HG03354 (cell line): ENCODE data around the gene TTC39C.
"Not testable (repeated sequence)": the region's sequence is repeated elsewhere in the genome, so short reads cannot be mapped to it uniquely, and the experiment has no call there.

ENCODE experiments used
- ATAC-seq: cut with Tn5 transposase; IDR thresholded peaks from one replicate; pipeline ENCODE4 v1.9.1; 2021; ENCODE audit warnings: mild to moderate bottlenecking; ENCODE audit not compliant: unreplicated experiment, poor library complexity, severe bottlenecking

The TTC39C gene

DNA sequence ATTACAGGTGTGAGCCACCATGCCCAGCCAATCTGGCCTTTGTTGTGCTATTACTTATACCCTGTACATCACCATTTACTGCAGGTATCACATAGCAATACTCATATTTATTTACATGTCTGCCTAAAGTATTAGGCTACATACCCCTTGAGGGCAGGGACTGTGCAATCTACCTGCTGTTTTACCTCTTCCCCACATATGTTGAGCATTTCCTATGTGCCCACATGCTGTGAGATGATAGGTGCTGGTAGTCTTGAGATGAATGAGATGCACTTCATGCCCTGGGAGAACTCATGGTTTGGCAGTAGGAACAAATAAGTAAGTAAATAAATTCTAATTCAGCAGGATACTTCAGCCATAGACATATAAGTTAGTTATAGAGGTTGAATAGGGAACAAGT lies 59.2 kb downstream of the TTC39C start:
- ATAC-seq, result no peak

GRCh38 chr18:24074757-24075156 lies 60.2 kb downstream of the TTC39C start:
- ATAC-seq, result not testable (repeated sequence)

- ATAC-seq, result peak; percentile 62
These were observed 61.4 kb downstream of the TTC39C start for GRCh38 chr18:24075767-24076597.

DNA sequence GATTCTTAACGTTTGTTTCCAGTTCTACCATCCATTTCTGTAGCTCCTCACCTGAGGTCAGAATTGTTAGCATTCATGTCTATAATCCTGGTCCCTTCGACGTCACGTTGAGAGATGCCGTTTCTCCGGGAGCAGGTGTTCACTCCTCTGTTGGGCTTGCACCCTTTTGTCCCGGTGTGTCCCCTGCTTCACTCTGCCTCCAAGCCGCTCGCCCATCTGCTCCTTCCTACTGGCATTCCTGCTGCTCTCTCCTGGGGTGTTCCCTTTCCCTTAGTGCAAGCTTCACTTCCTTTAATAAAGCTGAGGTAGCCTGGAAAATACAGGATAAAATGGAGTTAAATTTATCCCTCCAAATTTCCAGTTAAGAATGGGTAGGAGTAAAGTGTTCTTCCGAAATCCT lies 62.4 kb downstream of the TTC39C start:
- no peak for ATAC-seq

- ATAC-seq, result no peak
These were observed 63.8 kb downstream of the TTC39C start for GRCh38 chr18:24078391-24078790.

DNA sequence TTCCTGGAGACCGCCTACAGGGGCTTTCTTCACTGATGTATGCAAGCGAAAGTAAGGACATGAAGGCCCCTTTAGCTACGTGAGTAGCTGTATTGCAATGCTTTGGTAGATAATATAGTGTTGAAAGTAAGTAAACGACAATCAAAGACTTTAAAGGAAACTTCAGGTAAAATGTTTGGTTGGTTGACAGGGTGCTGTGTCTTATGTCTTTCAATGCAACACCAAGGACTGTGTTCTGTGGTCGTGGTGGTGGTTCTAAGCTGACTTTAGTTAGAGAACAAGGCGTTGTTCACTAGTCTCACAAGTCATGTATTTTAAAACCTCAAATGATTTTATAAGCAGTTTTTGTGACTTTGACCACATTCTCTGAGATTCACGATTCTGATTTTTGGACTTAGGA lies 66.3 kb downstream of the TTC39C start:
- ATAC-seq, result no peak

DNA sequence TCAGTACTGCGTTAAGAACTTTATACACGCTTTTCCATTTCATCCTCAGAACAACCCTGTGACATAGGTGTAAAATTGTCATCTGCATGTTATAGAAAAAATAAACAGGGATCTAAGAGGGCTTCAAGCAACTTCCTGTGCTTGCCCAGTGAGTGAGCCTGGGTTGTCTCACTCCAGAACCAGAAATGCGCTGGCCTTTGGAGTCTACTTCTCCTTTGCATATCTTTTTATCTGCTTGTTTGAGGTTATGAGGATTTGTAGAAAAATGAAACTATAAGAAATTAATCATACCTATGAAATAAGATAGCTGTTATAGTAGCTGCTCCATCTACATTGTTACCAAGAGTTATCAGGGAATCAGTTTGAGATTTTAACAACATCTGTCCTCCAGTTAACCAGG lies 69.0 kb downstream of the TTC39C start:
- no peak for ATAC-seq

DNA sequence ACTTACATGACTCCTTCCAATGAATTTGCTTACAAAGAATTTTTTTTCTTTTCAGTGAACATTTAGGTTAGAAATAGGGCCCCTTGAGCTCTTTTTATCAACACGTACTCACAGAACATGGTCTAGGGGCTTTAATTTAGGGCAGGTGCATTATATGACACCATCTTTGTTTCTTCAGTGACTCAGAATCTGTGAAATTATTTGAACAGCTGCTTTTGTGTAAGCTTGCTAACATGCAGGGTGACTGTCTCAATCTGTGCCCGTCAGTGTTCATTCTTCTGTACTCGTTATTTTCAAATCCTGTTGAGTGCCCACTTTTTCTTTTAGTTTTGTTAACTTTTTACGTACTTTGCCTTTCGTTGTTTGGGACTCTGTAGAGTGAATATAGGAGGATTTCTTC lies 71.5 kb downstream of the TTC39C start:
- ATAC-seq, result no peak

DNA sequence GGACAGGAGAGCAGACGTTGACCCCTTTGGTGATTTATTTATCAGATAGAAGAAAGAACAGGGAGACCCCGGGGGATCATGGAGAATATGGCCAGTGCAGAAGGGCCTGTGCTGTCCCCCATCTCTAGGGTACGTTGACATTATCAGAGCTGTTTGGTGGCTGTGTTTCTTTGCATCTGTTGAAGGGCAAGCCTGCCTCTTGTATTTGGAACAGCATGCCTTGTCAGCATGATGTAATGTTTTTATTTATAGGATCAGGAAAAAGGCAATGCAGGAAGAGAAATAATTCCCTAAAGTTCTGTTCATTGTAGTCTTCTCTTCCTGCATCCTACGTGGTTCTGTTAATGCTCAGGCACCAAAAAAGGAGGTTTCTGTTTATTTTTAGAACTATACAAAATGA lies 74.5 kb downstream of the TTC39C start:
- no peak for ATAC-seq

GRCh38 chr18:24089515-24090337 lies 75.2 kb downstream of the TTC39C start:
- no peak for ATAC-seq

- ATAC-seq, result no peak
These were observed 76.3 kb downstream of the TTC39C start for GRCh38 chr18:24090876-24091275.

- no peak for ATAC-seq
These were observed 80.0 kb downstream of the TTC39C start for GRCh38 chr18:24094561-24094960.

GRCh38 chr18:24095976-24096375 lies 81.4 kb downstream of the TTC39C start:
- ATAC-seq, result no peak

DNA sequence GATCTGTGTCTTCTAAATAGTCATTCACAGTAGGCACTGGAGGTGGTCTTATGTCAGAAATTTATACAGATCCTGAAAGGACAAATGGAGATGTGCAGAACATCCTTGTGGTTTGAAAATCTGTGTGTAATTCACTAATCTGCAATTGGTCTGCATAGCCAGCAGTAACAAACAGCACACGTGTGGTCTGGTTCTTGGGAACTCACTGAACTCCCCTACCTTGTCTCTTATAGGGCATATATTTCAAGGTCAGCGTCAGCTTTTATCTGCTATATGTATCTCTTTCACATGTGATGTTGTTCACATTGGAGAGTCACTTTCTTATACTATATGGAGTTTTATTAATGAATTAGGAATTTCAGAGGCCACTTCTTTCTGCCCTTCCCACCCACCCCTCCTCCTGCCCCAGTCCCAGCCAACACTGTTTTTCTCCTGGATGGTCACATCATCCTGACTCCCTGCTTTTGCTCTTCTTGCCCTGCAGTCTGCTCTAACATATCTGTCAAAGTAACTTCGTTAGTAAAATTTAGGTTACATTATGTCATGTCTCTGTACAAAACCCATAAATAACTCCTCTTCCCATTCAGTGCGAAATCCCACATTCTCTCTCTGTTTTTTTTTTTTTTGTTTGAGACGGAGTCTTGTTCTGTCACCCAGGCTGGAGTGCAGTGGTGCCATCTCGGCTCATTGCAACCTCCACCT lies 88.9 kb downstream of the TTC39C start:
- ATAC-seq, result no peak

- ATAC-seq, result no peak
These were observed 89.9 kb downstream of the TTC39C start for GRCh38 chr18:24104486-24104885.

DNA sequence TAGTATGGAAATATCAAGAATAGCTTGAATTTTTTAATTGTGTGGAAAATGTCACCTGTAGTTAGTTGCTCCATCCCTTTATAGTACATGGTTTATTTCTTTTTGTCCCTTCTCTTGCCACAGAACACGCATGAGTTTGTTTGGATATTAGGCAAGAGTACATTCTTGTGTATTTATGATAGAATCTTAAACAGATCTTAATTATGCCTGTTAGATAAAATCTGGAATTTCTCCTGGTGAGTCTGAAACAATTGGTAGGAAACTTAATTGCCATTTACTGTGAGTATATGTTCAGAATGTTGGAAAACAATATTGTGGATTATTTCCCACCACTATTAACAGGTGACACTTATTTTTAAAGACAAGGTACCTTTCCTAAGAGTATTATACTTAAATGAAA lies 94.1 kb downstream of the TTC39C start:
- ATAC-seq, result no peak

GRCh38 chr18:24111936-24112335 lies 97.4 kb downstream of the TTC39C start:
- ATAC-seq, result no peak

GRCh38 chr18:24112464-24112863 lies 97.9 kb downstream of the TTC39C start:
- ATAC-seq, result no peak

DNA sequence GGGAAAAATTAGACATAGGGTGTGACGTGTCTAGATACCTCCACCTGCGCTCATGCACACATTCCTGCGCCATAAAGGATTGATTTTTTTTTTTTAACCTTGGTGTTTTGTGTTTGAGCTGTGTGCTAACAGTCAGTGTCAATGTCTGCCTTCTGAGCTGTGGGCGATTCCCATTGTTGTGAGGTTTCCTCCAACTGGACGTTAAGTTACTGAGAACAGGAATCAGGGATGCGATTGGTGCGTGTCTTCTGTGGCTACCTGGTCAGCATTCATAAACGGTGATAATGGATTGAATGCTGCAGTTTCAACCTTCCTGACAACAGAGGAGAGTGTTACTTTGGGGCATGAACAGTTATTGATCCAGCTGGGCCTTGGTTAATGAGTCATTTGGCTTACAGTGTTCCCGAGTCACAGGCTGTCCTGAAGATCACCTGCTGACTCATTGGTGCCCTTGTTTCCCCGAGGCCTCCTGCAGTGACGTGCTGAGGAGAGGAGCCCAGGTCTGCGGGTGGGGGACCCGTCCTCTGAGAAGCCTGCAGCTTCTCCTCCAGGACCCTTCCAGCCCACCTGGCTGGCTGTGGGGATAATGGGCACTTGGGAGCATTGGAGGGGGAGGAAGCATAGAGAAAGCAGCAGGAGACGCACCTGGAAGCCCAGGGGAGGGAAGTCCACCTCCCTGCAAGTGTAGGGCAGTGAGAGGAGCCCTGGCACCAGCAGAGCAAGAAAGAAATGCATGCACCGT lies 98.5 kb downstream of the TTC39C start:
- ATAC-seq, result no peak
